GM19328 (cell line): ENCODE results near the gene ZDHHC24.
A peak's percentile ranks its signal among the peaks of the same experiment; 100 is the strongest.

Experiments
- ATAC-seq: cut with Tn5 transposase; IDR thresholded peaks from one replicate; pipeline ENCODE4 v1.9.1; 2021; ENCODE audit warnings: mild to moderate bottlenecking, moderate library complexity; ENCODE audit not compliant: unreplicated experiment

Gene ZDHHC24

GRCh38 chr11:66505276-66505816 lies 40.5 kb downstream of the ZDHHC24 start:
- no peak for ATAC-seq

GRCh38 chr11:66498506-66498905 lies 47.3 kb downstream of the ZDHHC24 start:
- ATAC-seq, result no peak

- no peak for ATAC-seq
Measured at GRCh38 chr11:66497206-66497605, 48.6 kb downstream of the ZDHHC24 start.

GRCh38 chr11:66495401-66495854 lies 50.4 kb downstream of the ZDHHC24 start:
- no peak for ATAC-seq

GRCh38 chr11:66494935-66495334 lies 50.9 kb downstream of the ZDHHC24 start:
- no peak for ATAC-seq

- ATAC-seq, result no peak
Measured at GRCh38 chr11:66494458-66494857, 51.4 kb downstream of the ZDHHC24 start.

GRCh38 chr11:66493130-66493529 lies 52.7 kb downstream of the ZDHHC24 start:
- ATAC-seq, result no peak

GRCh38 chr11:66492161-66492865 lies 53.5 kb downstream of the ZDHHC24 start:
- no peak for ATAC-seq

- ATAC-seq, result no peak
Measured at GRCh38 chr11:66491315-66491935, 54.4 kb downstream of the ZDHHC24 start.

GRCh38 chr11:66489636-66490035 lies 56.2 kb downstream of the ZDHHC24 start:
- no peak for ATAC-seq

- ATAC-seq, result no peak
Measured at GRCh38 chr11:66488957-66489356, 56.9 kb downstream of the ZDHHC24 start.

GRCh38 chr11:66484806-66485380 lies 61.0 kb downstream of the ZDHHC24 start:
- no peak for ATAC-seq

GRCh38 chr11:66480117-66480938 lies 65.5 kb downstream of the ZDHHC24 start, which contains the start of gene DPP3:
Gene DPP3, plus strand, starts transcription at chr11:66480434. Its CDS starts 1,767 bp downstream, at chr11:66482201.
- ATAC-seq, result peak; percentile 87

GRCh38 chr11:66479394-66480116 lies 66.3 kb downstream of the ZDHHC24 start:
- ATAC-seq, result peak; percentile 7

GRCh38 chr11:66478729-66479393 lies 67.0 kb downstream of the ZDHHC24 start:
- no peak for ATAC-seq

GRCh38 chr11:66477263-66478201 lies 68.3 kb downstream of the ZDHHC24 start:
- no peak for ATAC-seq

GRCh38 chr11:66476841-66477251 lies 69.0 kb downstream of the ZDHHC24 start:
- no peak for ATAC-seq

- no peak for ATAC-seq
Measured at GRCh38 chr11:66476173-66476840, 69.5 kb downstream of the ZDHHC24 start.
